Articular chondrocyte of knee joint (primary cell): ENCODE results near the gene CFAP97D1. TPM values are rescaled to one million over a fixed set of nuclear protein-coding genes. Genes with fewer than 3 reads are reported as not detected.

Experiments used
- total RNA-seq: library from RNA; depleted of rRNA; stranded (reverse); fragments of >200 nt; gene quantifications from 2 replicates; pipeline ENCODE4 v1.2.3, GENCODE V29; 2012

Gene CFAP97D1
- total RNA-seq: not detected in 2 replicates

GRCh38 chr17:43780135-43780534 lies at the start of gene CFAP97D1:
Gene CFAP97D1 (plus strand): TSS chr17:43780435. CDS start chr17:43780463, 28 bp downstream.

GRCh38 chr17:43758497-43759174 lies 21.6 kb upstream of the CFAP97D1 start, which contains the start of gene SOST:
Gene SOST (minus strand): TSS chr17:43758791. CDS start chr17:43758741, 50 bp downstream.

GRCh38 chr17:43778337-43779144 lies 1.7 kb upstream of the CFAP97D1 start, which contains the start of gene DUSP3:
Gene DUSP3 (minus strand): TSS chr17:43778977. CDS start chr17:43778924, 53 bp downstream.

GRCh38 chr17:43832976-43833829 lies 53.0 kb downstream of the CFAP97D1 start, which contains the start of gene MPP3:
Gene MPP3 (minus strand): TSS chr17:43833146. CDS start chr17:43831906, 1,240 bp downstream.

Other genes with a start within 250 kb of the CFAP97D1 start
- gene ETV4, start 234.1 kb upstream of the CFAP97D1 start, total RNA-seq: 0.26 and 0.32 TPM in 2 replicates
- gene MEOX1, start 118.5 kb upstream of the CFAP97D1 start, total RNA-seq: 0.11 and 0.26 TPM in 2 replicates
- gene SOST, start 21.6 kb upstream of the CFAP97D1 start, total RNA-seq: not detected in 2 replicates
- gene DUSP3, start 1.5 kb upstream of the CFAP97D1 start, total RNA-seq: 52.2 and 58.4 TPM in 2 replicates
- 8.2 and 8.6 TPM in 2 replicates for gene MPP3, start 52.7 kb downstream of the CFAP97D1 start, total RNA-seq
- not detected in 2 replicates for gene CD300LG, start 66.7 kb downstream of the CFAP97D1 start, total RNA-seq
- gene MPP2, start 127.1 kb downstream of the CFAP97D1 start, total RNA-seq: 3.7 and 3.9 TPM in 2 replicates
- gene PPY, start 162.0 kb downstream of the CFAP97D1 start, total RNA-seq: not detected in 2 replicates
- gene PYY, start 173.5 kb downstream of the CFAP97D1 start, total RNA-seq: 0.11 and 0.13 TPM in 2 replicates
- gene NAGS, start 224.2 kb downstream of the CFAP97D1 start, total RNA-seq: 0.43 and 0.65 TPM in 2 replicates
- 25.3 and 33.9 TPM in 2 replicates for gene TMEM101, start 234.5 kb downstream of the CFAP97D1 start, total RNA-seq